Natural killer cell treated with Interleukin-12 subunit alpha and Interleukin-12 subunit beta and Interleukin-15 and Interleukin-18, amount 100 ng/mL, for 72 hours (primary cell): ENCODE measurements around the gene H6PD. TPM values are rescaled to one million over a fixed set of nuclear protein-coding genes. Genes with fewer than 3 reads are reported as not detected.

Experiments
- ATAC-seq, 2 donors: fragments of 150-1000 bp; cut with Tn5 transposase in 1 of 2; sonication (Bioruptor Pico), chemical (Tn5 transposase) in 1 of 2; 2 replicates each; pipeline ENCODE4 v1.10.0; 2021
- DNase-seq: peaks from one replicate; pipeline ENCODE4 v3.0.0; 2022; ENCODE audit warnings: low spot score
- H3K27ac Mint-ChIP-seq, 2 donors: 1 replicate in 1 of 2; 2 replicates in 1 of 2; pipeline ENCODE4 v1.8.0; 2022; ENCODE audit warnings: mixed read lengths in 2 of 2, mild to moderate bottlenecking in 1 of 2, moderate library complexity in 1 of 2
- H3K27me3 Mint-ChIP-seq, 2 donors: 1 replicate in 1 of 2; 2 replicates in 1 of 2; pipeline ENCODE4 v1.8.0; 2022; ENCODE audit warnings: mixed read lengths in 2 of 2
- H3K36me3 Mint-ChIP-seq: one replicate; pipeline ENCODE4 v1.8.0; 2022; ENCODE audit warnings: mixed read lengths
- H3K4me1 Mint-ChIP-seq, 2 donors: 1 replicate in 1 of 2; 2 replicates in 1 of 2; pipeline ENCODE4 v1.8.0; 2022; ENCODE audit warnings: low read depth in 2 of 2, mixed read lengths in 2 of 2, mild to moderate bottlenecking in 1 of 2
- H3K4me3 Mint-ChIP-seq: one replicate; pipeline ENCODE4 v1.8.0; 2022; ENCODE audit warnings: mixed read lengths
- H3K9me3 Mint-ChIP-seq: 2 replicates; pipeline ENCODE4 v1.8.0; 2022; ENCODE audit warnings: mixed read lengths
- total RNA-seq, 2 donors: library from RNA; stranded (reverse); gene quantifications; one replicate each; pipeline ENCODE4 v1.2.3, GENCODE V29; 2022

H6PD gene
- total RNA-seq, 2 donors from 2014 or later, result 14.1 to 15.1 TPM

- Mint-ChIP-seq H3K27ac (peak overlapping the region; percentile 67 to 71), H3K4me3 (peak overlapping the region; percentile 76), H3K4me1 (peaks cover 39 to 48% of the 10 kb centered on the region in 2 donors), H3K27me3 (peaks cover 0 to 2% of the 10 kb centered on the region in 2 donors), H3K36me3 (no peaks in the 10 kb centered on the region), H3K9me3 (no peaks in the 10 kb centered on the region)
- DNase-seq, result peak; percentile 79
- ATAC-seq, result peak; percentile 66 to 73
These were observed 5.2 kb downstream of the H6PD start for GRCh38 chr1:9239622-9240401.

GRCh38 chr1:9240914-9241820 is 6.6 kb downstream of the H6PD start:
- Mint-ChIP-seq H3K27me3 (peaks cover 0 to 2% of the 10 kb centered on the region in 2 donors), H3K4me3 (no peak overlapping the region), H3K4me1 (peaks cover 41 to 45% of the 10 kb centered on the region in 2 donors), H3K9me3 (no peaks in the 10 kb centered on the region), H3K36me3 (no peaks in the 10 kb centered on the region), H3K27ac (peak overlapping the region; percentile 67 to 71)
- no peak for ATAC-seq
- DNase-seq, result no peak

DNA sequence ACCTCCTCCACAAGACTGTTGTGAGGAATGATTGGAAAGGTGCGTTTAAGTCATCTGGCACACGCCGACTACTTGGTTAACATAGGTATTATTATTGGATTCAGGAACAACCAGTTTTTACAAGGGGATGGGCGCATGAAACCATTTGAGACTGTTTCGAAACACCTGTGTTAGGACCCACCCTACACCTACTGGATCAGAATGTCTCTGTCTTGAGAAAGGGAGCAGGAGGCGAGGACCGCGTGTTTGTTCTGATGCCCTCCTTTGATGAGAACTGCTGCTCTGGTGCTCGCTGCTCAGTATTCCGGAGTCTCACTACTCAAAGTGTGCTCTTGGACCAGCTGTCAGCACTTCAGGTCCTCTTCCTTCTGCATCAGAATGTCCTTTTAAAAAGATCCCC is 7.3 kb downstream of the H6PD start:
- no peaks in the 10 kb centered on the region for H3K36me3 Mint-ChIP-seq
- H3K27ac Mint-ChIP-seq, result no peak overlapping the region
- H3K4me3 Mint-ChIP-seq, result no peak overlapping the region
- no peaks in the 10 kb centered on the region for H3K9me3 Mint-ChIP-seq
- peaks cover 41 to 42% of the 10 kb centered on the region in 2 donors for H3K4me1 Mint-ChIP-seq
- DNase-seq (no peak), ATAC-seq (no peak)
- peaks cover 0 to 2% of the 10 kb centered on the region in 2 donors for H3K27me3 Mint-ChIP-seq

DNA sequence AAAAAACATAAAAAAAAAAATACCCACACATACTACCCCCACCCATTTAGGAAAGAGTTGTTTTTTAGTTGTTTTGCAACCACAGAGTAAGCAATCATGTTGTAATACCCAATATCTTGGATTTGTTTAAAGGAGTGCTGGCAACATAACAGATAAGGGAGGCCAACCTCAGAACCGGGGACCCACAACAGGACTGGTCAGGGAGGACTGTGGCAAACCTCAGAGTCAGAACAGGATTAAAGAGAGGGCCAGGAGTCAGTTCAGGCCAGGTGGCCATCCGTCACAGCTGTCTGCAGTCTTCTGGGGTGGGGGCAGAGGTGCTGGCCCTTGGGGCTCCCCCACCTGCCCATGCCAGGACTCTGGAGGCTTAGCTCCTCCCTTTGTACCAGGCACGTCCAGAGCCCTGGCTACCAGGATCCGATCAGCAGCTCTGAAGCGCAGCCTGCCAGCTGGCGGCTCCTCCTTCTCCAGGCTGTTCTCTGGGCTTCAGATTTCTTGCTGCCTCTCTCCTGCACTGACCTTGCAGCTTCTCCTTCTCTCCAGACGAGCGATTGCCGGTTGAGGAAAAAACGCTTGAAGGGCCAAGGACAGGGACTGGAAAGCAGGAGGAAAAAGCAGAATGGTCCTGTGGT is 7.9 kb downstream of the H6PD start:
- no peak overlapping the region for H3K27ac Mint-ChIP-seq
- no peak for ATAC-seq
- H3K4me1 Mint-ChIP-seq, result peaks cover 40% of the 10 kb centered on the region in 2 donors

DNA sequence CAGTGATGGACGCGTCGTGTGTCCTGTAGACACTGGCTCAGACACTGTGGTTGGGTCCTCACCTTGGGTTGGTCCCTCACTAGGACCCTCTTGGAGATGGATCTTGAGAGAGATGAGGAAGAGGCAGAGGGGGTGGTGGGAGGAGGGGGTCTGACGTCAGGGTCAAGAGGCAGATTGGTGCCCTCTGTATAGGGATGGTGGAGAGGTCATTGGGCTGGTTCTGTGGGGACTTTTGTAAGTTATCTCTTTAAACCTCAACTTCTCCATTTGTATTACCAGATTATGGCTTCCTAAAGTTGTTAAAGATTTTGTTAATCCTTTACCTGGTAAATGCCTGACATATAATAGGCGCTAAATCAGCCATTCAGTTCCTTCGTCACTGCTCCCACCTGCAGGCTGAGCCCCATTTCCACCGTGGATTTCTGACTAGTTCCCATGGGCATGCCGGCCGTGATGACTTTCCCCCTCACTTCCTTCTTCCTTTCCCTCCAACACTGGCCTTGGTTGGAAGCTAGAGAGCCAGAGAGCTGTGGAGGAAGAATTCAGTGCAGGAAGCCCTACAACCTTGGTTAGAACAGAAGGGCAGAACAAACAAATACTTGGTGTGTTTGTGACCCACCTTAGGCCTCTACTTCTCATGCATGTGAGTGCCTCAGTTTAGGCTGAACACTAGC is 8.6 kb downstream of the H6PD start:
- peaks cover 32 to 33% of the 10 kb centered on the region in 2 donors for H3K4me1 Mint-ChIP-seq
- no peak overlapping the region for H3K4me3 Mint-ChIP-seq
- no peak overlapping the region for H3K27ac Mint-ChIP-seq

More for the DNA sequence above, 7.9 kb downstream of the H6PD start:
- H3K36me3 Mint-ChIP-seq, result no peaks in the 10 kb centered on the region
- H3K4me3 Mint-ChIP-seq, result no peak overlapping the region
- H3K9me3 Mint-ChIP-seq, result no peaks in the 10 kb centered on the region
- H3K27me3 Mint-ChIP-seq, result peaks cover 0 to 2% of the 10 kb centered on the region in 2 donors
- no peak for DNase-seq

DNA sequence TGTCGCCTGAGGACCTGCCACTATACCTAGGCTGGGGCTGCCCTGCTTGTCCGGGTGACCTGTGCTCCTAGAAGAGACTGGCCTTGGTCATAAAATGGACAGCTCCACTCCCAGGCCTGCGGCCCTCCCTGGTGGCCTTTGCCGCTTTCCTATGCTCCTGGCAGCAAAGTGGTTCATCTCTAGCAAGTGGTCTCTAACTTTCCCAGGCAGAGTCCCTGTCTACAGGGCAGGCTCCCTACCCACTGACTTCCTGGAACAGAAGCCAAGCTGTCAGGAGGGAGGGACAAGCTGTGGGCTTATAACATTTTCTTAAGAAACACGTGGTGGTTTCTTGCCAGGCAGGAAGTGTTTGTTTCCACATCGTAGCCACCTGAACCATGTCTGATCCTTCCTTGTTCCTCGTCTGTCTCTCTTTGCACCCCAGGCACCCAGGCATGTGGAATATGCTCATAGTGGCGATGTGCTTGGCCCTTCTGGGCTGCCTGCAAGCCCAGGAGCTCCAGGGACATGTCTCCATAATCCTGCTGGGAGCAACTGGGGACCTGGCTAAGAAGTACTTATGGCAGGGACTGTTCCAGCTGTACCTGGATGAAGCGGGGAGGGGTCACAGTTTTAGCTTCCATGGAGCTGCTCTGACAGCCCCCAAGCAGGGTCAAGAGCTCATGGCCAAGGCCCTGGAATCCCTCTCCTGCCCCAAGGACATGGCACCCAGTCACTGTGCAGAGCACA is 10.1 kb downstream of the H6PD start:
- peak overlapping the region; percentile 30 for H3K4me3 Mint-ChIP-seq
- H3K9me3 Mint-ChIP-seq, result no peaks in the 10 kb centered on the region
- H3K27me3 Mint-ChIP-seq, result peaks cover 0 to 2% of the 10 kb centered on the region in 2 donors
- no peak for DNase-seq
- peak overlapping the region; percentile 27 to 83 for H3K27ac Mint-ChIP-seq
- ATAC-seq, result no peak
- peaks cover 21 to 22% of the 10 kb centered on the region in 2 donors for H3K4me1 Mint-ChIP-seq
- no peaks in the 10 kb centered on the region for H3K36me3 Mint-ChIP-seq

More for the DNA sequence above, 8.6 kb downstream of the H6PD start:
- Mint-ChIP-seq H3K9me3 (no peaks in the 10 kb centered on the region), H3K27me3 (peaks cover 0 to 2% of the 10 kb centered on the region in 2 donors), H3K36me3 (no peaks in the 10 kb centered on the region)
- DNase-seq (no peak), ATAC-seq (no peak)

DNA sequence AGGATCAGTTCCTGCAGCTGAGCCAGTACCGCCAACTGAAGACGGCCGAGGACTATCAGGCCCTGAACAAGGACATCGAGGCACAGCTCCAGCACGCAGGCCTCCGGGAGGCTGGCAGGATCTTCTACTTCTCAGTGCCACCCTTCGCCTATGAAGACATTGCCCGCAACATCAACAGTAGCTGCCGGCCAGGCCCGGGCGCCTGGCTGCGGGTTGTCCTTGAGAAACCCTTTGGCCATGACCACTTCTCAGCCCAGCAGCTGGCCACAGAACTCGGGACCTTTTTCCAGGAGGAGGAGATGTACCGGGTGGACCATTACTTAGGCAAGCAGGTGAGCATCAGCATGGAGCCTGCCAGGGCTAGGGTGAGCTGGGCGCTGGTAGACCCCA is 10.7 kb downstream of the H6PD start:
- H3K27me3 Mint-ChIP-seq, result peaks cover 0 to 2% of the 10 kb centered on the region in 2 donors
- no peak overlapping the region for H3K4me3 Mint-ChIP-seq
- no peak for DNase-seq
- H3K9me3 Mint-ChIP-seq, result no peaks in the 10 kb centered on the region
- peaks cover 16% of the 10 kb centered on the region in 2 donors for H3K4me1 Mint-ChIP-seq
- H3K36me3 Mint-ChIP-seq, result no peaks in the 10 kb centered on the region
- H3K27ac Mint-ChIP-seq, result peak overlapping the region; percentile 27 to 83
- ATAC-seq, result peak in 1 of 2 donors; percentile 7

- H3K27ac Mint-ChIP-seq, result no peak overlapping the region
- DNase-seq, result no peak
- H3K9me3 Mint-ChIP-seq, result no peaks in the 10 kb centered on the region
- no peaks in the 10 kb centered on the region for H3K27me3 Mint-ChIP-seq
- no peak overlapping the region for H3K4me3 Mint-ChIP-seq
- no peaks in the 10 kb centered on the region for H3K36me3 Mint-ChIP-seq
- ATAC-seq, result no peak
- H3K4me1 Mint-ChIP-seq, result peaks cover 11 to 12% of the 10 kb centered on the region in 2 donors
These were observed 11.1 kb downstream of the H6PD start for GRCh38 chr1:9245661-9246060.

DNA sequence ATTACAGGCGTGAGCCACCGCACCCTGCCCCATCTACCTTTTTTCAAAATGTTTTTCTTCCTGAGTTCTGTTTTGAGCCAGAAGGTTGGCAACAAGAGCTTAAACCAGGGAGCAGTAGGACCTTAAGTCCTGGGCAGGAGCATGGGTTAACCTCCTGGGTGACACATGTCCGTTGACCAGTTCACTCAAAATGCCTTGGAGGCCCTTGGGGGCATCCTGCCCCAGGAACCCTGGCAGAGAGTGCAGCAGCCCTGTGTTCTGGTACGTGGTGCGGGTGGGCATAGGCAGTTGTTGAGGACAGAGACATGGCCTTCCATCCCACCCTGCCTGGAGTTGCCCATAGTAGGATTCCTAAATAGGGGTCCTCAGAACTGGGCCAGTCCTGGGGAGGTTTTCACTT is 11.6 kb downstream of the H6PD start:
- Mint-ChIP-seq H3K36me3 (no peaks in the 10 kb centered on the region), H3K9me3 (no peaks in the 10 kb centered on the region), H3K4me1 (peaks cover 9 to 10% of the 10 kb centered on the region in 2 donors), H3K27ac (no peak overlapping the region), H3K27me3 (no peaks in the 10 kb centered on the region), H3K4me3 (no peak overlapping the region)
- DNase-seq (no peak), ATAC-seq (no peak)

- Mint-ChIP-seq H3K36me3 (no peaks in the 10 kb centered on the region), H3K27ac (no peak overlapping the region), H3K27me3 (no peaks in the 10 kb centered on the region), H3K9me3 (no peaks in the 10 kb centered on the region), H3K4me3 (no peak overlapping the region), H3K4me1 (peaks cover 9 to 10% of the 10 kb centered on the region in 2 donors)
- ATAC-seq (no peak), DNase-seq (no peak)
These were observed 12.5 kb downstream of the H6PD start for GRCh38 chr1:9246841-9247785.

- Mint-ChIP-seq H3K27me3 (no peaks in the 10 kb centered on the region), H3K27ac (no peak overlapping the region), H3K4me3 (no peak overlapping the region), H3K4me1 (peaks cover 9 to 10% of the 10 kb centered on the region in 2 donors), H3K9me3 (no peaks in the 10 kb centered on the region), H3K36me3 (no peaks in the 10 kb centered on the region)
- DNase-seq (no peak), ATAC-seq (no peak)
These were observed 13.3 kb downstream of the H6PD start for GRCh38 chr1:9247894-9248293.
